Measurements from ENCODE around the gene PALLD.
"Not testable (repeated sequence)": the region's sequence is repeated elsewhere in the genome, so short reads cannot be mapped to it uniquely, and the experiment has no call there.

The PALLD gene

GRCh38 chr4:168806247-168806646, 309.4 kb downstream of the PALLD start:
- DNase-seq = not testable (repeated sequence)

- no peak for DNase-seq
Measured at GRCh38 chr4:168811207-168811606, 314.4 kb downstream of the PALLD start.

- no peak for DNase-seq
Measured at GRCh38 chr4:168811786-168812651, 315.2 kb downstream of the PALLD start.

GRCh38 chr4:168812806-168813205, 316.0 kb downstream of the PALLD start:
- DNase-seq = no peak

GRCh38 chr4:168813890-168814289, 317.0 kb downstream of the PALLD start:
- no peak for DNase-seq

GRCh38 chr4:168815379-168816345, 318.8 kb downstream of the PALLD start:
- DNase-seq = no peak

GRCh38 chr4:168817370-168817769, 320.5 kb downstream of the PALLD start:
- DNase-seq = no peak

GRCh38 chr4:168822481-168822880, 325.6 kb downstream of the PALLD start:
- no peak for DNase-seq

- DNase-seq = no peak
Measured at GRCh38 chr4:168825975-168826374, 329.1 kb downstream of the PALLD start.

- DNase-seq = no peak
Measured at GRCh38 chr4:168826620-168827019, 329.8 kb downstream of the PALLD start.

GRCh38 chr4:168830777-168831512, 334.1 kb downstream of the PALLD start:
- no peak for DNase-seq

- DNase-seq = no peak
Measured at GRCh38 chr4:168831585-168831918, 334.7 kb downstream of the PALLD start.

- DNase-seq = peak; percentile 61 to 75
Measured at GRCh38 chr4:168831919-168832762, 335.3 kb downstream of the PALLD start.

- DNase-seq = no peak
Measured at GRCh38 chr4:168832763-168833575, 336.1 kb downstream of the PALLD start.

- DNase-seq = no peak
Measured at GRCh38 chr4:168833881-168834280, 337.0 kb downstream of the PALLD start.

GRCh38 chr4:168835880-168836454, 339.1 kb downstream of the PALLD start:
- no peak for DNase-seq

GRCh38 chr4:168836490-168836889, 339.6 kb downstream of the PALLD start:
- no peak for DNase-seq

GRCh38 chr4:168837922-168838321, 341.1 kb downstream of the PALLD start:
- no peak for DNase-seq

- no peak for DNase-seq
Measured at GRCh38 chr4:168839758-168840391, 343.0 kb downstream of the PALLD start.

- no peak for DNase-seq
Measured at GRCh38 chr4:168840392-168840763, 343.5 kb downstream of the PALLD start.

Data from stimulated activated CD4-positive, alpha-beta T cell treated with anti-CD3 and anti-CD28 coated beads, Interleukin-2, amount 100 ng/mL, for 24 hours (primary cell).